Bronchial epithelial cell (primary cell): ENCODE data around the gene MMP28. TPM values are rescaled to one million over a fixed set of nuclear protein-coding genes. Genes with fewer than 3 reads are reported as not detected.

Source experiments
- DNase-seq: peaks from one replicate; pipeline ENCODE4 v3.0.0-alpha.2; 2010; ENCODE audit warnings: low read depth
- FAIRE-seq: peaks from 2 replicates; lab custom pipeline; 2011; peaks lifted over from hg19 to GRCh38; lab: Jason Lieb, UNC
- H3K27me3 ChIP-seq: 2 replicates; pipeline ENCODE4 v1.5.1; 2011; ENCODE audit warnings: low read length; ENCODE audit not compliant: control insufficient read depth, insufficient read depth
- H3K36me3 ChIP-seq: 2 replicates; pipeline ENCODE4 v1.5.1; 2011; ENCODE audit warnings: low read length; ENCODE audit not compliant: control insufficient read depth, insufficient read depth
- H3K4me3 ChIP-seq: 2 replicates; pipeline ENCODE4 v1.5.1; 2011; ENCODE audit warnings: mild to moderate bottlenecking, low read depth, low read length, control low read depth
- CTCF ChIP-seq: IDR thresholded peaks from 2 replicates; pipeline ENCODE4 v1.5.1; 2011; ENCODE audit warnings: mild to moderate bottlenecking, moderate library complexity, low read length, control low read depth, inconsistent platforms; ENCODE audit not compliant: insufficient read depth, severe bottlenecking
- total RNA-seq: library from RNA; depleted of rRNA; stranded (reverse); fragments of >200 nt; gene quantifications from 2 replicates; pipeline ENCODE4 v1.2.1, GENCODE V29; 2014

The MMP28 gene
- total RNA-seq, 1 donor from 2014 or later = 42.6 TPM

DNA sequence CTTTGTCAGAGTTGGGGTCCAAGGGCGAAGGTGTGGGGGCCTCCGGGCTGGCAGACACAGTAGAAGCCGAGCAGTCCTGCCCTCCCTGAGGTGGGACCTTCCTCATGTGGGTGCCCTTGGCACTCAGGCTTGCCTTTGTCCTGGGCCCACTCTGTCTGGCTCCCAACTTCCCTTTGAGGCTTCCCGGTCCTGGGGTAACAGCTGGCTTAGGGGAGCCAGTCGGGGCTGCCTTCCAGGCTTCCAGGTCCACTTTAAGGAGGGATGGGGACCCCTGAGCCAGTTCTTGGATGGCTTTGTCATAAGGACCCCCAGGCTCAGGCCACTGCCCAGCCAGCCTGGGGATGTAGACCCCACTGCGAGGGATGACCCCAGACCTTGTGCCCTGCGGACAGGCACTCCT lies 50.2 kb downstream of the MMP28 start:
- Histone ChIP-seq H3K36me3 (no peaks in the 10 kb centered on the region), H3K27me3 (peaks cover 17% of the 10 kb centered on the region)
- no peak for TF ChIP-seq CTCF

DNA sequence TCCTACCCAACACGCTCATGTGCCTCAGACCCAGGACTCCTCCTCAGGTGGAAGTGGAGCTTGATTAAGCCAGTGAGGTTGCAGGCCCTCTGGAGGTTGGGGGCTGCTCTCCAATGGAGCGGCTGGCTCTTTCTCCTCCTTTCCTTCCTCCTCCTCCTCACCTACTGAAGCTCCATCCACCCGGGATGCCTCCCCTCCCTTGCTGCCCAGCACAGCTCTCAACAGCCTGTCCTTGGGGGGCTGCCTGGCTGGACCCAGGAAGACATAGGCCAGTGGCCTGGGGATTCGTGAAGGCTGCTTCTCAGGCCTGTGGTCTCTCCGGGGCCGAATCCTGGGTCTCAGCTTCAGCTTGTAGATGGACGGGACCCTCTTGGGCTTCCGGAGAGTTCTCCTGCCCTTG lies 50.6 kb downstream of the MMP28 start:
- TF ChIP-seq CTCF = no peak
- FAIRE-seq = no peak
- peaks cover 20% of the 10 kb centered on the region for H3K27me3 ChIP-seq

More for the DNA sequence above, 50.2 kb downstream of the MMP28 start:
- FAIRE-seq (no peak), DNase-seq (no peak)
- H3K4me3 ChIP-seq = no peak overlapping the region

GRCh38 chr17:35743626-35744328 lies 51.7 kb downstream of the MMP28 start:
- Histone ChIP-seq H3K4me3 (no peak overlapping the region), H3K27me3 (peaks cover 24% of the 10 kb centered on the region), H3K36me3 (no peaks in the 10 kb centered on the region)
- TF ChIP-seq CTCF = no peak
- no peak for FAIRE-seq
- DNase-seq = peak; percentile 26

More for the DNA sequence above, 50.6 kb downstream of the MMP28 start:
- DNase-seq = no peak
- H3K36me3 ChIP-seq = no peaks in the 10 kb centered on the region
- no peak overlapping the region for H3K4me3 ChIP-seq

- H3K4me3 ChIP-seq = no peak overlapping the region
- H3K27me3 ChIP-seq = peaks cover 24% of the 10 kb centered on the region
- H3K36me3 ChIP-seq = no peaks in the 10 kb centered on the region
- FAIRE-seq = no peak
- DNase-seq = no peak
- TF ChIP-seq CTCF = no peak
Measured at GRCh38 chr17:35742896-35743477, 52.5 kb downstream of the MMP28 start.

- H3K36me3 ChIP-seq = no peaks in the 10 kb centered on the region
- FAIRE-seq = no peak
- no peak overlapping the region for H3K4me3 ChIP-seq
- peaks cover 24% of the 10 kb centered on the region for H3K27me3 ChIP-seq
- DNase-seq = no peak
- TF ChIP-seq CTCF = no peak
Measured at GRCh38 chr17:35742496-35742895, 52.9 kb downstream of the MMP28 start.
